GM21717 (cell line): Measurements from ENCODE around the gene C14orf93.

Source experiments
- ATAC-seq: cut with Tn5 transposase; IDR thresholded peaks from one replicate; pipeline ENCODE4 v1.9.1; 2021; ENCODE audit warnings: mild to moderate bottlenecking, moderate library complexity; ENCODE audit not compliant: unreplicated experiment

Gene C14orf93

DNA sequence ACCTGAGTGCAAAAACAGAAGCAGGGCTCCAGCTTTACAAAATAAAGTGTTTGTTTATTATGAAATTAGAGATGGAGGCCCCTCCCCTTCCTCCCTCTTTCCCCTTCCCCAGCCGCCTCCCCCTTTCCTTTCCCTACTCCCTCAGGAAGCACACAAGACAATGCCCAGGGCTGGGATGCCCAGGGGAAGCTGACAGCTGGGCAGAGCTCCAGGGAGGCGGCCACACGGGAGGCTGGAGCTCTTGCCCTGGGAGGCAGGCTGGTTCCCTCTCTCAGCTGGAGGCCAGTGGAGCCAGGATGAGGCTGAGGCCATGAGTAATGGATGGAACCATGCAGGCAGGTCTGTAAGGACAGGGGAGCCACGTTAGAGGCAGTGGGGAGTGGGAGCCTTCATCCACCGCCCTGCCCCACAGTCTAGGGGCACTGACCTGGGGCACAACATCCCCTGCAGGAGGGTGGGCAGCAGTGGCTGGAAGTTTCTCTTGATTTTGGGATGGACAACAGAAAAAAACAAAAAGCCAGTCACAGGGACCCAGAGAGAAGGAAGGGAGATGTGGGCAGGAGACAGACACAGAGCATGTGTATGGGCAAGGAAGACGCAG lies 37.2 kb upstream of the C14orf93 start:
- no peak for ATAC-seq

DNA sequence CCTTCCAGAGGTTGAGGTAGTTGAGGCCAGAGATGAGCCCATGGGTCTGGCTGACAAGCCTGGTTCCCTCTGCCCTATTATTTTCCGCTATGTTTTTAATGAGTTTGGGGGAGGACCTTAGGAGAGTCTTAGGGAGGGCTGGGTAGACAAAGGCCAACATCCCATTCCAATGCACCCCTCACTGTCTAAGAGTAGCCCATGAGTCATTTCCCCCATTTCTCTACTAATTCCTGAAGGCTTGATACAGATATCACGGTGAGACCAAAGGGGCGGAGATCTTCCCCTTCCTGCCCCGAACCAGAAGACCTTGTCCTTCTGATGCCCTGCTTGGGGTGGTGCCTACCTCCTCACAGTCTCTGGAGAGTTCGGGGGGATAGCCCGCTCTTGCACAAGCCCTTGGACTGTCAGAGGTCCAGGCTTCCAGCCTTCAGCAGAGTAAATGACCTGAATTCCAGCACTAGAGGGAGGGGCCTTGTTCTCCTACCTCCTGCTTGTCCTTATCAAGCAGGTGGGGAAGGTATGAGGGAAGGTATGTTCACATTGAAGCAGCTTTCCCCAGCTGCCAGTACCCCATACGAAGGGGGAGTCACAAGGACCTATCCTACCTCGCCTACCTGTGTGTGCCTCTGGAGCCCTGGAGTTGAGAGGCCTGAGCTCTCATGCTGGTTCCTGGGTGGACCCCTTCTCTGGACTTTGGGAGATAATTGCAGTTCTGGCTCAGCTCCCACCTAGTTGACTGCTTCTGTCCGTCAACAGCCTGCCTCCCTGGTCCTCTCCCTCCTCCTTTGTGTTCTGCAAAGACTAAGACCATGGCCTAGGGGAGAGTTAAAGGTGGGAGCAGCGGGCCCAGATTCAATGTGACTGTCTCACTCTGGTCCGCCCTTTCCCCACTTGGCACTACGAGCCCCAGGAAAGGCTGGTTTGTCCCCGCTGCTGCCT lies 35.7 kb upstream of the C14orf93 start:
- ATAC-seq, result no peak

DNA sequence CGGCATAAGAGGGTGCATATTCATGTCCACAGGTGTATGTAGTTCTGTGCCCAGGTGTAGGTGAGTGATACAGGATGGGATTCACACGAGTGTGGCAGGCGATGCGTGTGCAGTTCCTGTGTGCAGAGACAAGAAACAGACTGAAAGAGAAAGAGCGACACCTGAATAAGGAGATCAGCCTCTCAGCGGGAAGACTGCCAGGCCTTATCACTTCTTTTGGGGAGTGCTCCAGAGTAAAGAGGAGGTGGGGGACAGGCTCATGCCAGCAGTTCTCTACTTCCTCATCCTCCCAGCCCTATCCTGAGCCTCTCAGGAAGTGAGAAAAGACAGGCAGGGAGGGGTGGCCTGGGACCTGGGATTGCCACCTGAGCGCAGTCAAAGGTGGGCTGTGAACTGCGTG lies 34.9 kb upstream of the C14orf93 start:
- ATAC-seq, result no peak

DNA sequence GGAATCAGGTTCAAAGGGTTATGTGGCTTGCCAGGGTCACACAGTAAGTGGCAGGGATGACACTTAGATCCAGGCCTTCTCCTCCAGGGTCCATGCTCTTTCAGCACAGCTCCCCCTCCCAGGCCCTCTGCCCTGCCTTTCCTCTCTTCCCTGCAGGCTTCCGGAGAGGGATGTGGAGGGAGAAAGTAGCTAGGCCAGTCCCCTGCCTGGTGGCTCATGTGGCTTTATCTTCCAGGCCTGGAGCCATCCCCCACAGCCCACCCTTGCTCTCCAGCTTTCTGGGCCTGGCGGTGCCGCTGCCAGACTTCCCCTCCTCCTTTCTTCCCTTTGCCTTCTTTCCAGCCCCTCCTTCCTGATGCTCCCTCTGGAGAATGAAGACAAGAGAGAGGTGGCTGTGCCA lies 33.8 kb upstream of the C14orf93 start:
- no peak for ATAC-seq

DNA sequence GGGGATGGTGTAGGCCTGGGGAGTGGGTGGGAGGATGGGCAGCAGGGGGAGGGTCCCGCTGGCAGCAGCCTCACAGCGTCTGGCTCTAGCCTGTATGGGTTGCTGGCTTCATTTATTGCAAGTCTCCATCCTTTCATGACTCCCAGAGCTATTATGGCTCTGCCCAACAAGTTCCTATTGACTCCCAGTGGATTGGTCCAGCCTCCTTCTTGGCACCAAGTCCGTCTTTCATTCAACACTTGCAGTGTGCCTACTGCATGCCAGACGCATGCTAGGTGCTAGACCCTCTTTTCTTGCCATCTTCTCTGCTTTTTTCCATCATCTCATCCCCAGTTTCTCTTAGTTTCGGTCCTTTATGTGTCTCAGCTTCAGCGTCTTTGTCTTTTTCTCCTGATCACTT lies 33.2 kb upstream of the C14orf93 start:
- ATAC-seq, result no peak

DNA sequence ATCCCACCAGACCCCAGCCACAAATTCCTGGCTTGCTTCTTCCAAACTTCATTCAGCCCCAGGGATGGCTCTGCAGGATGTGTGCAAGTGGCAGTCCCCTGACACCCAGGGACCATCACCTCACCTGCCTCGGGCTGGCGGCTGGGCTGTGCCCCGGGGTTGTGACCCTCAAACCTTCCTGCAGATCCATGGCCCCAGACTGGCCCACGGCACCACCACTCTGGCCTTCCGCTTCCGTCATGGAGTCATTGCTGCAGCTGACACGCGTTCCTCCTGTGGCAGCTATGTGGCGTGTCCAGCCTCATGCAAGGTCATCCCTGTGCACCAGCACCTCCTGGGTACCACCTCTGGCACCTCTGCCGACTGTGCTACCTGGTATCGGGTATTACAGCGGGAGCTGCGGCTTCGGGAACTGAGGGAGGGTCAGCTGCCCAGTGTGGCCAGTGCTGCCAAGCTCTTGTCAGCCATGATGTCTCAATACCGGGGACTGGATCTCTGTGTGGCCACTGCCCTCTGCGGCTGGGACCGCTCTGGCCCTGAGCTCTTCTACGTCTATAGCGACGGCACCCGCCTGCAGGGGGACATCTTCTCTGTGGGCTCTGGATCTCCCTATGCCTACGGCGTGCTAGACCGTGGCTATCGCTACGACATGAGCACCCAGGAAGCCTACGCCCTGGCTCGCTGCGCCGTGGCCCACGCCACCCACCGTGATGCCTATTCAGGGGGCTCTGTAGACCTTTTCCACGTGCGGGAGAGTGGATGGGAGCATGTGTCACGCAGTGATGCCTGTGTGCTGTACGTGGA lies 32.4 kb upstream of the C14orf93 start, which contains the start of gene PSMB11:
TSS of gene PSMB11 (plus strand) at position 51 of the 804 bp plus-strand sequence. CDS start at position 65, 14 bp downstream.
- no peak for ATAC-seq

DNA sequence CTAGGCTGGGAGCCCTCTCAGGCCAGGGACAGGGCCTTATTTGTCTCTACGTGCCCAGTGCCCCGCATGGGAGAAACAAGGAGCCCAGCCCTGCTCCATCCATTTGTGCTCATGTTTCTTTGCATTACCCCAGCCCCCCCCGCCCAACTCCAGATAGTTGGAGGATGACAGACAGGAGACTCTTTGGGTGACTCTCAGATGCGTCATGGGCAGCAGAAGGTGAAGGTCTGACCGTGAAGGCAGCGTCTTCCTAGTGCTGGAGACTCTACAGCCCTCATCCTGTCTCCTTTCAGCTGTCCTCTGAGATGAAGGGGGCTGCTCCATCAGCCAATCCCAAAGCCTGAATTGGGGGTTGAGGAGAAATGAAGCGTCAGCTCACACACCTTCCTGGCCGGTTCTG lies 31.8 kb upstream of the C14orf93 start:
- no peak for ATAC-seq

DNA sequence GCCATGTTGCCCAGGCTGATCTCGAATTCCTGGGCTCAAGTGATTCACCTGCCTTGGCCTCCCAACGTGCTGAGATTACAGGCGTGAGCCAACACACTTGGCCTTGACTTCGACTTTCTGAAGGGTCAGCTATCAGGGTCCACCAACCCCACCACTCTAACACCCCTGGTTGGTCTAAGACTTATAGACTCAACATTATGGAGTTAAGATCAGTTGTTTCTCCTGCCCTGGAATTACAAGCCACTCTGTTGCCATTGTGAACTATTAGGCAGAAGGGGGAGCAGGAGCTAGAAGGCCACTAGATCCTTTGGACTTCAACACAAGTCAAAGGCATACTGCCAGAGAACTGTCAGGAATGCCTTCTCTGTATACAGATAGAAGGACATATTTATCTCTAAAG lies 30.2 kb upstream of the C14orf93 start:
- no peak for ATAC-seq

DNA sequence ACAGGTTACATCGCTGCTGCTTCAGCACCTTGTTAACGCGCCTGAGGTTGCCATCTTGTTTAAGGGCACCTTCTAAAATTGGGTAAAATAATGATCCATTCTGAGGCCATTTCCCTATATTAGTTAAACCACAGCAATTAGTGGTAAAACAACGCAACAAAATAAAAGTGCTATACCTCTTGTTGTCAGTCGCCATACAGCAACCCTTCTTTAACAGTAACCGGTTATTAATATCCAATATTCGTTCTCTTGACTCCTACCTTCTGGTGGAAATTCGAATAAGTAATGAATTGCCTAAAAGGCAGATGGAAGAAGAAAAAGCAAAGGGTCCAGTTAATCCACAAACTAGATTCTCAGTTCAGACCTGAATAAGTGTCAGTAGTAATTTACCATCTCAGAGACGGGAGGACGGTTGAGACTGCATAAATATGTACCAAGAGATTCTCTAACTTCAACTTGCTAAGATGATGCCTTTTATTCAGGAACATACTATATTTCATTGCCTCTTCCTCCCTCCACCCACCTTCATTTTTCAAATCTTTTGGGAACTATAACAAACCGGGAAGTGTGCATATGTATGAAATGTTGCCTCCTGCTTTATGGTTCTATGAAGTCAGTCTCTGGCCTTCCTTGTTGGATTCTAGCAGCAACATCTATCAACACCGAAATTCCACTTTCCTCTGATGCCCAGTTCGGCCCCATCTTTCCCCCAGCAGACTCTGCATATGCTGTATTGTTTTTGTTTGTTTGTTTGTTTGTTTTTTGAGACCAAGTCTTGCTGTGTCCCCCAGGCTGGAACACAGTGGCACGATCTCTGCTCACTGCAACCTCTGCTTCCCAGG lies 25.6 kb upstream of the C14orf93 start:
- no peak for ATAC-seq

DNA sequence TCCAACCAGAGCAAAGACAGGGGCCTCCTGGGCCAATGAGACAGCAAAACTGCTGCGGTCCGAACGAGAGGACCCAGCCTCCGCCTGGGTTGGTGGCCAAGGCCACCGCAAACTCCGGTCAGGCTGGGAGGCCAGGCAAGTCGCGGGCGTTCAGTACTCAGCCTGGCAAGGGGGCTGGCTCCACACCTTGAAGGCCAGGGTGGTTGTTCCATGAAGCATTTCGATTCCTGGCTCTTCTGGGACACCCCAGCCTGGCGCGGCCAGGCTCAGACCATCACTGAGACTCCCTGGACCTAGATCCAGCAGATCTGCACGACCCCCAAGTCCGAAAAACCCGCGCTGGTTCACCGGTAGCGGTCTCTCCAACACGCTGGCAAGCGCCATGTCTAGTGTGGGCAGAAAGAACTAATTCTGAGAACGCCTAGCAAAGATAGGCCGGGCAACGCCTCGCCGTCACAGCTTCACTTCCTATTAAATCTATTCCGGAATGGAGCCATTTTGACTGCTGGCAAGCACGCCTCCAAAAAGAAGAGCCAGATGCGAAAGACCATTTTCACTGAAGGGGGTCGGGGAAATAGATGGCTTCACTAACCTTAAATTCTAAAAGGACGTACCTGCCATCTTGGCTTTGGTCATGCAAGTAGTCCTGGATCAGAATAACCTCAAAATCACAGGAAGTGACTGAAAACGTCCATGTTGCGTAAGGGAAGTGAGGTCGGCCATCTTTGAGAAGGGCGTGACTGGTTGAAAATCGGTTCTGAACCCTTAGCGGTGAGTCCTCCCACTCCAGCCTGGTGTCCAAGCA lies 24.8 kb upstream of the C14orf93 start, which contains the start of gene PSMB5:
TSS of gene PSMB5 (minus strand) at position 403 of the 805 bp plus-strand sequence. CDS start at position 384, 19 bp downstream.
- peak; percentile 90 for ATAC-seq

DNA sequence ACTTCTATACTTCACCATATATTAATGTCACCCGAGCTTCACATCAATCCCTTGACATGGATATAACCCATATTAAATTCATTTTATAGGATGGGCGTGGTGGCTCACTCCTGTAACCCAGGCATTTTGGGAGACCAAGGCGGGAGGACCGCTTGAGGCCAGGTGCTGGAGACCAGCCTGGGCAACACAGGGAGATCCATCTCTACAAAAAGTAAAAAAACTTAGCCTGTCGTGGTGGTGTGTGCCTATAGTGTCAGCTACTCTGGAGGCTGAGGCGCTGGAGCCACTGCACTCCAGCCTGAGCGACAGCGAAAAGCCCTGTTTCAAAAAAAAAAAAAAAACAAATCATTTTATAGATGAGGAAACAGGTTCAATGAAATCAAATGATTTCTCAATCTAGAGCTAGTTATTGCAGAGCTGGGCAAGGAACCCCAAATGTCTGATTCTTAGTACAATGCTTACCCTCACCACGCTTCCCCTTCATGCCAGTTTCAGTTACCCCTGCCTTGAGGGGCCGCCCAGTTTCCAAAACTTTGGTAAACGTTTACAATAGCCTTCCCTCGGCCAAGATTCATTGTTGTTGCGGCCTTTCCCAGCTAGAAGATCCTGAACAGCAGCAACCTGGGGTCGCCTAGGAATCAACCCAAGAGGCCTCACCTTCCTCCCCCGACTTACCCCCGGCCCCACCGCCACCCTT lies 24.0 kb upstream of the C14orf93 start:
- ATAC-seq, result no peak

DNA sequence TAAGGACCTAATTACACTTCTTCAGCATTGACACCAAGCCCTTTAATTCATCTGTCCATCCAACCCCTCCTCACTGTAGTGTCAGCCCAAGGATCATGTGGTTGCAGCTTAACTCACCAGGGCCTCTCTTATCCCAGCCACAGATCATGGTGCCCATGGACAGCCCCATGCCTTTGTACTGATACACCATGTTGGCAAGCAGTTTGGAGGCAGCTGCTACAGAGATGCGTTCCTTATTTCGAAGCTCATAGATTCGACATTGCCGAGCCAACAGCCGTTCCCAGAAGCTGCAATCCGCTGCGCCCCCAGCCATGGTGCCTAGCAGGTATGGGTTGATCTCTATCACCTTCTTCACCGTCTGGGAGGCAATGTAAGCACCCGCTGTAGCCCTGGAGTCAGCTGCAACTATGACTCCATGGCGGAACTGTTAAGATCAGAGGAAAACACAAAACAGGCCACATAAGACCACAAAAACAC lies 23.3 kb upstream of the C14orf93 start:
- ATAC-seq, result no peak

DNA sequence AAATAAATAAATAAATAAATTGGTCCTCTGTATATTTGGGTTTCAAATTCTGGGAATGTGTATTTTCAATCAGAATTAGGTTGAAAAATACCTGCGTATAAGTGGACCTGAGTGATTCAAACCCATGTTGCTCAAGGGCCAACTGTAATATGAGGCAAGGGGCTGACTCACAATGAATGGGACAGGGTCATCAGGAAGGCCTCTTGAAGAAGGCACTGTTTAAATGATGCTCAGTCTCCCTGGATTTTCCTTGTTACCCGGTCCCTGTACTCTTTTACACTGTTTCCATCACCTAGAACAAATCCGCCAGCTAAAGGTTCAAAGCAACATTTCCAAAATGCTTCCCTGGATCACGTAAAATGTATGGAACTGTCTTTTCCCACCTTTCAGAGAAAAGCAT lies 21.0 kb upstream of the C14orf93 start:
- no peak for ATAC-seq

DNA sequence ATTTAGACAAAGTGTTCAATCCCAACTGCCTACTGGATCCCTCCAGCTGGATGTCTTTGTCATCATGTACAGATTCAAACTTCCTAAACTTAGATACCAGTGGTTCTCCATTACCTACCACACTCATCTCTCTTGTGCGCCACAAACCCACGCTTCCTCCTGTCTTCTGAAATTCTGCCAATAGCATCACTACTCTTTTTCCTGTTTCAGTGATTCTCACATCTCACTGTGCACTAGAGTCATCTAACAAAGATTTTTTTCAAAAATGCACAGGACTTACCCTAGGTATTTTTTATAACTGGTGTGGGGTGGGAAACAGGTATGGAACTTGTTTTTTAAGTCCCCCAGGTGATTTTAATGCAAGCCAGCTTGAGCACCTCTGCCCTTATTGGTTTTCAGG lies 18.9 kb upstream of the C14orf93 start:
- no peak for ATAC-seq

DNA sequence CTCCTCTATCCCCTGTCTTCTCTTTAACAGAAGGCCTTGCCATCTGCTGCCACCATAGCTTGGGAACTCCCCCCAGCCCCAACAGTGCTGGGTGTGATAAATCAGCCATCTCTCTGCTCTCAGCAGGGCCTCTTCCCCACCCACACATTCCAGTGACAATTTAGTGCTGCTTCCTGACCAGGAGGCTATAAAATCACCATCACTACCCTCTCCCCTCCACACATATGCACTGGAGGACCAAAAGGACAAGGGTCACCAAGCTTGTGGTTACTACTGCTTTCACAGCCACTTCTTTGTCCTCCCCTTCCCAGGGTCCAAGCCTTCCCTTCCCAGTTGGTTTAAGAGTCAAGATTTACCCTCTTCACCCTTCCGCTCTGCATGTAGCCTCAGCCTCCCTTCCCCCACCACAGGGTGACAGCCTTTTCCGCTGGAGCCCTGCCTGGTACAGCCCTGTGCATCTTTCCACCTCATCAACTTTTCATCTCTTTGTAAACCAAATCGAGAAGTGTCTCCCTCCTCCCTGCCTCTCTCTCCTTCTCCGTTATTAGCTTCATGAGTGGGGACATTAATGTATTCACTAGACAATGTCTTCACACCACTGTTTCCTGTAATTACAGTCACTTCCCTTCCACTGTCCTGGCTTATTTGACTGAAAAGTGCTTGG lies 15.3 kb upstream of the C14orf93 start:
- no peak for ATAC-seq

DNA sequence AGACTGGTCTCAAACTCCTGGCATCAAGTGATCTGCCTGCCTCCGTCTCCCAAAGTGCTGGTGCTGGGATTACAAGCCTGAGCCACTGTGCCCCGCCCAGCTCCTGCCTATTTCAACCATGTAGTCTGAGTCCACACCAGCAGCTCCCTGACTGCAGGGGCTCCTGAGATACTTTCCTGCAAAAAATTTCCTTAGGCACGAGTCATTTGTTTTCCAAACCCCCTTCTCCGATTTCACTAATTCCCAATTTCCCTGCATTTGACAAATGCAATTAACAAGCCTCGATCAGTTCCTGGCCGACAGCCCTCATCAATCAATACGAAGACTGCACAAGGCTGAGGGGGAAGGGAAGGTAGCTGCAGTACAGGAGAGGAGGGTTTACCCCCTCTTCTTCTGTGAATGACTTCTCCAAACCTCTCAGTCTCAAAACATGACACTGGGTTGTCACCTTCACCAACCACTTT lies 14.7 kb upstream of the C14orf93 start:
- ATAC-seq, result no peak

DNA sequence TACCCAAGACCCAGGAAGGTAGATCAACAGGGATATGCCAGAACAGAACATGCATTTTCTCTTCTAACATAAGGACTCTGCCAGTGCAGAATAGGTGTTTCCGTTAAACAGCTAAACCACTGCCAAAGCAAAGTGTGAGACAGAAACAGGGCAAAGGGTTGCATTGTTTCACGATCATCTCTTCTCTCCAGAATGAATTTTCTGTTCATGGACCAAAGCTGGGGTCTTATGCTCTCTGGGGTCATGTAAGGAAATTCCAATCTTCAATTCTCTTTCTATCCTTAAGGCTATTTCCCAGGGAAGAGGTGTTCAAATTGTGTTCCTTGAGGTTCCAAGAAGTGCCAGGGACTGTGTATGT lies 13.8 kb upstream of the C14orf93 start:
- ATAC-seq, result no peak
